IMR-90 (cell line): ENCODE measurements around the gene C22orf39. TPM values are rescaled to one million over a fixed set of nuclear protein-coding genes. Genes with fewer than 3 reads are reported as not detected.

Experiments
- ATAC-seq: fragments of 200-7000 bp; cut with Tn5 transposase; 2 replicates; pipeline ENCODE4 v1.9.1; 2020; ENCODE audit warnings: low read depth, mild to moderate bottlenecking, moderate library complexity
- BruUV-seq: library from RNA; stranded (reverse); fragments of 400-500 nt; replicated peaks from 2 replicates; lab custom pipeline; 2021; lab: Mats Ljungman, UMichigan
- CTCF ChIA-PET: fragments of 300-600 bp; formaldehyde crosslinking; extraction: SDS; loops from one replicate; lab custom pipeline; 2021; ENCODE audit warnings: antibody characterized with exemption; lab: Yijun Ruan, JAX
- POLR2A ChIA-PET: fragments of 300-600 bp; sonication (Branson Sonifier 250); formaldehyde crosslinking; loops from one replicate; lab custom pipeline; 2022; ENCODE audit warnings: antibody characterized with exemption; ENCODE audit not compliant: unreplicated experiment; lab: Charles Lee
- DNase-seq: peaks from one replicate; pipeline ENCODE4 v3.0.0; 2013
- H2AFZ ChIP-seq: replicated peaks from 2 replicates; pipeline ENCODE3; 2013; ENCODE audit warnings: low read length, mild to moderate bottlenecking; ENCODE audit not compliant: poor library complexity
- H2AK5ac ChIP-seq: 2 replicates; pipeline ENCODE4 v1.6.1; 2013; ENCODE audit warnings: low read depth, low read length, inconsistent platforms
- H2AK9ac ChIP-seq: replicated peaks from 2 replicates; pipeline ENCODE3; 2013; ENCODE audit warnings: mild to moderate bottlenecking, low read depth, low read length, moderate library complexity; ENCODE audit not compliant: poor library complexity
- H2BK120ac ChIP-seq: 2 replicates; pipeline ENCODE4 v1.6.1; 2013; ENCODE audit warnings: low read depth, low read length, inconsistent platforms
- H2BK15ac ChIP-seq: 3 replicates; pipeline ENCODE4 v1.6.1; 2013; ENCODE audit warnings: low read depth, low read length, inconsistent platforms
- H2BK20ac ChIP-seq: 2 replicates; pipeline ENCODE4 v1.6.1; 2013; ENCODE audit warnings: low read depth, mild to moderate bottlenecking, inconsistent platforms, low read length, moderate library complexity
- H2BK5ac ChIP-seq: 2 replicates; pipeline ENCODE4 v1.6.1; 2013; ENCODE audit warnings: mild to moderate bottlenecking, low read depth, low read length, inconsistent platforms; ENCODE audit not compliant: poor library complexity, severe bottlenecking
- H3K14ac ChIP-seq: replicated peaks from 2 replicates; pipeline ENCODE4 v1.6.1; 2013; ENCODE audit warnings: low read depth, low read length, inconsistent platforms
- H3K18ac ChIP-seq: 2 replicates; pipeline ENCODE4 v1.6.1; 2013; ENCODE audit warnings: low read depth, low read length, control low read depth
- H3K23ac ChIP-seq: 2 replicates; pipeline ENCODE4 v1.6.1; 2013; ENCODE audit warnings: low read depth, low read length, inconsistent platforms
- H3K27ac ChIP-seq: 2 replicates; pipeline ENCODE4 v1.5.1; 2013; ENCODE audit warnings: mild to moderate bottlenecking, control low read depth, low read length; ENCODE audit not compliant: insufficient read depth
- H3K27me3 ChIP-seq: 2 replicates; pipeline ENCODE4 v1.6.1; 2013; ENCODE audit warnings: low read length; ENCODE audit not compliant: control insufficient read depth, insufficient read depth
- H3K36me3 ChIP-seq: 2 replicates; pipeline ENCODE4 v1.6.1; 2013; ENCODE audit warnings: low read length, mixed read lengths; ENCODE audit not compliant: control insufficient read depth, insufficient read depth
- H3K4ac ChIP-seq: 2 replicates; pipeline ENCODE4 v1.6.1; 2013; ENCODE audit warnings: low read depth, low read length, inconsistent platforms
- H3K4me1 ChIP-seq: 2 replicates; pipeline ENCODE4 v1.6.1; 2013; ENCODE audit warnings: low read length, mixed read lengths; ENCODE audit not compliant: control insufficient read depth, insufficient read depth
- H3K4me2 ChIP-seq: 2 replicates; pipeline ENCODE4 v1.6.1; 2013; ENCODE audit warnings: low read depth, mild to moderate bottlenecking, control low read depth, low read length, moderate library complexity
- H3K4me3 ChIP-seq: 2 replicates; pipeline ENCODE4 v1.5.1; 2013; ENCODE audit warnings: low read depth, mild to moderate bottlenecking, control low read depth, low read length, moderate library complexity; ENCODE audit not compliant: insufficient read depth
- H3K56ac ChIP-seq: 2 replicates; pipeline ENCODE4 v1.6.1; 2013; ENCODE audit warnings: low read length, inconsistent platforms; ENCODE audit not compliant: insufficient read depth; ENCODE audit errors: extremely low read depth
- H3K79me1 ChIP-seq, 2 experiments: 2 replicates each; pipeline ENCODE4 v1.6.1; 2013; ENCODE audit warnings: low read length in 2 of 2, inconsistent platforms in 1 of 2, low read depth in 1 of 2
- H3K9ac ChIP-seq: 2 replicates; pipeline ENCODE4 v1.6.1; 2013; ENCODE audit warnings: low read depth, low read length, control low read depth
- H3K9me1 ChIP-seq: 2 replicates; pipeline ENCODE4 v1.6.1; 2013; ENCODE audit warnings: low read length, inconsistent platforms; ENCODE audit not compliant: insufficient read depth
- H3K9me3 ChIP-seq: 2 replicates; pipeline ENCODE4 v1.6.1; 2013; ENCODE audit warnings: low read length; ENCODE audit not compliant: control insufficient read depth, insufficient read depth
- H4K20me1 ChIP-seq: 2 replicates; pipeline ENCODE4 v1.6.1; 2013; ENCODE audit warnings: low read length, inconsistent platforms; ENCODE audit not compliant: insufficient read depth
- H4K5ac ChIP-seq: 2 replicates; pipeline ENCODE4 v1.6.1; 2013; ENCODE audit warnings: mild to moderate bottlenecking, low read depth, low read length, control low read depth
- H4K8ac ChIP-seq, 2 experiments: 2 replicates each; pipeline ENCODE4 v1.6.1; 2013; ENCODE audit warnings: low read depth in 2 of 2, low read length in 2 of 2, control low read depth in 1 of 2, inconsistent platforms in 1 of 2
- H4K91ac ChIP-seq: 2 replicates; pipeline ENCODE4 v1.6.1; 2013; ENCODE audit warnings: low read depth, low read length, inconsistent platforms; ENCODE audit not compliant: insufficient read depth
- BHLHE40 ChIP-seq: fragments of 150-350 bp; IDR thresholded peaks from 2 replicates; pipeline ENCODE4 v1.6.1; 2016; ENCODE audit warnings: mild to moderate bottlenecking, low read depth, low read length
- CEBPB ChIP-seq: IDR thresholded peaks from 2 replicates; pipeline ENCODE4 v1.6.1; 2012; ENCODE audit warnings: low read depth, low read length, improper control_type of control experiment
- CHD1 ChIP-seq: IDR thresholded peaks from 2 replicates; pipeline ENCODE4 v1.6.1; 2012; ENCODE audit warnings: low read depth, low read length, improper control_type of control experiment
- CTCF ChIP-seq: conservative IDR thresholded peaks from 2 replicates; pipeline ENCODE4 v1.5.1; 2012; ENCODE audit warnings: mild to moderate bottlenecking, low read depth, low read length, improper control_type of control experiment
- ELK1 ChIP-seq: fragments of 150-350 bp; IDR thresholded peaks from 2 replicates; pipeline ENCODE4 v1.6.1; 2016; ENCODE audit warnings: low read depth, mild to moderate bottlenecking, low read length, moderate library complexity, borderline replicate concordance
- FOS ChIP-seq: fragments of 150-350 bp; IDR thresholded peaks from 2 replicates; pipeline ENCODE4 v1.6.1; 2016; ENCODE audit warnings: low read depth, low read length
- MAFK ChIP-seq: IDR thresholded peaks from 2 replicates; pipeline ENCODE4 v1.6.1; 2012; ENCODE audit warnings: low read depth, low read length, improper control_type of control experiment
- MAZ ChIP-seq: IDR thresholded peaks from 2 replicates; pipeline ENCODE4 v1.6.1; 2012; ENCODE audit warnings: low read depth, mild to moderate bottlenecking, low read length, improper control_type of control experiment, moderate library complexity, borderline replicate concordance
- MXI1 ChIP-seq: IDR thresholded peaks from 2 replicates; pipeline ENCODE4 v1.6.1; 2012; ENCODE audit warnings: low read depth, mild to moderate bottlenecking, low read length, moderate library complexity, borderline replicate concordance
- NFE2L2 ChIP-seq: fragments of 150-350 bp; IDR thresholded peaks from 2 replicates; pipeline ENCODE4 v1.6.1; 2016; ENCODE audit warnings: low read depth, mild to moderate bottlenecking, low read length
- POLR2A ChIP-seq: IDR thresholded peaks from 2 replicates; pipeline ENCODE4 v1.6.1; 2012; ENCODE audit warnings: mild to moderate bottlenecking, low read depth, low read length
- RAD21 ChIP-seq: IDR thresholded peaks from 2 replicates; pipeline ENCODE4 v1.6.1; 2012; ENCODE audit warnings: low read length, improper control_type of control experiment
- RCOR1 ChIP-seq: IDR thresholded peaks from 2 replicates; pipeline ENCODE4 v1.6.1; 2012; ENCODE audit warnings: mild to moderate bottlenecking, low read length, improper control_type of control experiment; ENCODE audit not compliant: insufficient replicate concordance
- RFX5 ChIP-seq: IDR thresholded peaks from 2 replicates; pipeline ENCODE4 v1.8.0; 2012; ENCODE audit warnings: low read depth, mild to moderate bottlenecking, low read length, moderate library complexity
- SMC3 ChIP-seq: fragments of 150-350 bp; IDR thresholded peaks from 2 replicates; pipeline ENCODE4 v1.6.1; 2016; ENCODE audit warnings: low read depth, mild to moderate bottlenecking, antibody characterized with exemption, low read length, moderate library complexity
- WGBS, 2 experiments: methylation state at CpG; one replicate each; pipeline versions ENCODE4 v1.1.5 to v1.1.7; 2013; ENCODE audit warnings: missing lambda C conversion rate in 2 of 2; ENCODE audit not compliant: insufficient read length in 1 of 2; ENCODE audit errors: extremely low coverage in 2 of 2; 5-methylcytosine and 5-hydroxymethylcytosine counted together
- dilution Hi-C: fragments of 300-500 bp; cut with HindIII; formaldehyde crosslinking; loops from one replicate; pipeline ENCODE4 v1.14.3; 2018; ENCODE audit warnings: low sequenced_read_pairs; ENCODE audit not compliant: unreplicated experiment
- in situ Hi-C: fragments of 300-500 bp; cut with MboI; formaldehyde crosslinking; loops from 3 replicates; pipeline ENCODE4 v1.14.3; 2019; ENCODE audit warnings: low sequenced_read_pairs, inconsistent platforms, mixed read lengths
- intact Hi-C: fragments of 100-400 bp; cut with micrococcal nuclease; formaldehyde crosslinking; loops from 2 replicates; pipeline ENCODE4 v1.10.0; 2022
- polyA plus RNA-seq, 3 experiments: library from polyadenylated mRNA; depleted of rRNA; stranded (reverse); fragments of >200 nt; gene quantifications; 2 replicates each; pipeline ENCODE4 v1.2.3, GENCODE V29; 2012; ENCODE audit warnings: low replicate concordance in 1 of 3
- total RNA-seq: library from RNA; depleted of rRNA; stranded (reverse); fragments of >200 nt; gene quantifications from 2 replicates; pipeline ENCODE4 v1.2.3, GENCODE V29; 2012

Gene C22orf39
- total and polyA plus RNA-seq, 2 of the 4 experiments (the other 2 are of a cell fraction) = 8.2 to 8.9 TPM

GRCh38 chr22:19450363-19451175 lies 3.1 kb upstream of the C22orf39 start:
- ATAC-seq = no peak
- Histone ChIP-seq H2BK5ac (no peak overlapping the region), H3K27ac (no peak overlapping the region), H3K27me3 (no peaks in the 10 kb centered on the region), H3K23ac (no peak overlapping the region), H4K8ac (no peak overlapping the region), H3K79me1 (peaks cover 12 to 19% of the 10 kb centered on the region in 2 experiments; a peak in 3 of 4 replicates), H4K91ac (no peak overlapping the region), H2AK9ac (no peak overlapping the region), H2AFZ (no peak overlapping the region), H3K14ac (no peak overlapping the region), H3K9me3 (no peaks in the 10 kb centered on the region), H2BK120ac (no peak overlapping the region), H3K4me2 (no peak overlapping the region), H3K4ac (no peak overlapping the region), H3K4me3 (no peak overlapping the region), H3K56ac (no peak overlapping the region), H3K36me3 (peaks cover 38% of the 10 kb centered on the region), H3K4me1 (peaks cover 9% of the 10 kb centered on the region), H4K5ac (no peak overlapping the region), H2BK15ac (no peak overlapping the region), H3K9ac (no peak overlapping the region), H3K18ac (no peak overlapping the region), H3K9me1 (peaks cover 10% of the 10 kb centered on the region), H2AK5ac (no peak overlapping the region), H2BK20ac (no peak overlapping the region), H4K20me1 (no peaks in the 10 kb centered on the region)
- in situ Hi-C loops (no loop called here), dilution Hi-C loops (no loop called here), intact Hi-C loops (no loop called here)
- no CpG with 5 or more reads among the region's 8 CpGs for WGBS, 2 experiments
- peak; percentile 13 for DNase-seq
- no peak for TF ChIP-seq RAD21
- no peak for TF ChIP-seq NFE2L2
- TF ChIP-seq BHLHE40 = no peak
- no peak for TF ChIP-seq CTCF
- no peak for TF ChIP-seq MAFK
- TF ChIP-seq MAZ = no peak
- TF ChIP-seq FOS = no peak
- no peak for TF ChIP-seq RFX5
- no peak for TF ChIP-seq MXI1
- no peak for TF ChIP-seq POLR2A
- no peak for TF ChIP-seq ELK1
- TF ChIP-seq CHD1 = no peak
- TF ChIP-seq CEBPB = no peak
- no peak for TF ChIP-seq RCOR1
- no peak for TF ChIP-seq SMC3
- no TSS peak for BruUV-seq
- POLR2A ChIA-PET = no interaction called here
- CTCF ChIA-PET = no interaction called here
